C4-2B (cell line): ENCODE measurements around the gene CDK14.

Source experiments
- H3K27ac ChIP-seq: fragments of 450-650 bp; 2 replicates; pipeline ENCODE4 v1.5.1; 2017
- ZFX ChIP-seq: fragments of 450-650 bp; IDR thresholded peaks from 2 replicates; pipeline ENCODE4 v1.6.1; 2017
- TF ChIP-seq, protein P1 (sequence below): fragments of 450-650 bp; conservative IDR thresholded peaks from 2 replicates; pipeline ENCODE4 v1.5.1; 2017; ENCODE audit warnings: mild to moderate bottlenecking

The CDK14 gene

DNA sequence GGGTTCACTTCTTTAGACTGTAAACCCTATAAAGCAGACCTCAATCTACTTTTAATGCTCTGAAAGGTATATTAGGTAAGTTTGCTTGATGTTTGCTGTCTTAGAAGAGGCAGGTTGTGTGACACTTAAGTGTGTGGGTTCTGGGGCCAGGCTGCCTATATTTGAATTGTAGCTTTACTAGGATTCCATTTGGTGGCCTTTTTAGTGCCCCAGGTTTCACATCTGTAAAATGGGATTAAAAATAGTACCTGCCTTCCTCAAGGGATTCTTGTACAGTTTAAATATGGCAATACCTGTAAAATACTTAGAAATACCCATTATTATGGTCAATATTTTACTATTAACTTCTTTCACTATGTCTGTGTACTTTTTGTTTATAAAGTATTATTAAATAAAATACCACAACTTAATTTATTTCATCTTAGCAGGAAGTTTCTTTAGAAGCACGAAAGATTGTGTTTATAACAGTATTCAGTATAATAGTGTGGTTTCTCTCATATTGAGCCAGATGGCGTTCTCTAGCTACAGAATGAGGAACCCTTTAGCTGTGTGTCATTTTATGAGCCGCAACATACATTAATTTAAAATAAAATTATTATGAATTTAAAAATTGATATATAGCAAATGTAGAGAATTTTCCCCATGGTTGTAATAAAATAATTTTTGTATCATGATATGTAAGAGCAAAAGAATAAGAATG is 94.2 kb downstream of the CDK14 start:
- H3K27ac ChIP-seq, result no peak overlapping the region
- no peak for TF ChIP-seq ZFX
- TF ChIP-seq, protein P1, sequence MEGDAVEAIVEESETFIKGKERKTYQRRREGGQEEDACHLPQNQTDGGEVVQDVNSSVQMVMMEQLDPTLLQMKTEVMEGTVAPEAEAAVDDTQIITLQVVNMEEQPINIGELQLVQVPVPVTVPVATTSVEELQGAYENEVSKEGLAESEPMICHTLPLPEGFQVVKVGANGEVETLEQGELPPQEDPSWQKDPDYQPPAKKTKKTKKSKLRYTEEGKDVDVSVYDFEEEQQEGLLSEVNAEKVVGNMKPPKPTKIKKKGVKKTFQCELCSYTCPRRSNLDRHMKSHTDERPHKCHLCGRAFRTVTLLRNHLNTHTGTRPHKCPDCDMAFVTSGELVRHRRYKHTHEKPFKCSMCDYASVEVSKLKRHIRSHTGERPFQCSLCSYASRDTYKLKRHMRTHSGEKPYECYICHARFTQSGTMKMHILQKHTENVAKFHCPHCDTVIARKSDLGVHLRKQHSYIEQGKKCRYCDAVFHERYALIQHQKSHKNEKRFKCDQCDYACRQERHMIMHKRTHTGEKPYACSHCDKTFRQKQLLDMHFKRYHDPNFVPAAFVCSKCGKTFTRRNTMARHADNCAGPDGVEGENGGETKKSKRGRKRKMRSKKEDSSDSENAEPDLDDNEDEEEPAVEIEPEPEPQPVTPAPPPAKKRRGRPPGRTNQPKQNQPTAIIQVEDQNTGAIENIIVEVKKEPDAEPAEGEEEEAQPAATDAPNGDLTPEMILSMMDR, result no peak

DNA sequence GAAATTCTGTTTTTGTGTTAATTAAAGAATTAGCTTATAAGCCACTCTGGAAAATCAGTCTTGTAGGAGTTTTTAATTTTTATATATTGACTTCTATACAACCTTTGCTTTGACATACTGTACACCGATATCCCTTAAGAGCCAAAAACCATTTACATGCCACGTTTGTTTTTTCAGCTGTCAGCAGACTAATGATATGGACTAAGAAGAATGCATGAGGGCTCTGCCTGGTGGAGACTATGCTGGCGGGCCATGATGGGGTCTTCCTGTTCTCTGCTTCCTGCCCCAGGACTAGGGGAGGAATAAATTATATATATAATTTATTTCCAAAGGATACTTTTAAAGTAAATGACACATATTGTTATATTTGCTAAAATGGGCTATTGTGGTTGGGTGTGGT is 96.3 kb downstream of the CDK14 start:
- no peak overlapping the region for H3K27ac ChIP-seq
- TF ChIP-seq, protein P1, result no peak
- TF ChIP-seq ZFX, result no peak

DNA sequence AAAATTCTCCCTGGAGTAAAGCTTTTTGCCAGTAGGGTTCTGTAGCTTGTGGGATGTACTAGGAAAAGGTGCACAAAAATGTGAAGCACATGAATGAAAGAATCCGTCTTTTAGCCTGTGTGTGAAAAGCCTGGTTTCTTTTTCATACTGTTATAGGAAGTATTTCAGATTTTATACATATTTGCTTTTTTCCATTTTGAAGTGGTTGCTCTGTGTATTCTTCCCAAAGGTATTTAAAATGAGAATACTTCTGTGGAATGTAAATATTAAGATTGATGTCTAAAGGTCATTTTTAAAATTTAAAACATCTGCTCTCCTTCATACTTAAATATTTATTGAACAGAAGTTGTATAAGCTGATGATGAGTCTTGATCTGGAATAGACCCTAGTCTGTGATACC is 96.8 kb downstream of the CDK14 start:
- no peak overlapping the region for H3K27ac ChIP-seq
- no peak for TF ChIP-seq ZFX
- TF ChIP-seq, protein P1, result no peak

DNA sequence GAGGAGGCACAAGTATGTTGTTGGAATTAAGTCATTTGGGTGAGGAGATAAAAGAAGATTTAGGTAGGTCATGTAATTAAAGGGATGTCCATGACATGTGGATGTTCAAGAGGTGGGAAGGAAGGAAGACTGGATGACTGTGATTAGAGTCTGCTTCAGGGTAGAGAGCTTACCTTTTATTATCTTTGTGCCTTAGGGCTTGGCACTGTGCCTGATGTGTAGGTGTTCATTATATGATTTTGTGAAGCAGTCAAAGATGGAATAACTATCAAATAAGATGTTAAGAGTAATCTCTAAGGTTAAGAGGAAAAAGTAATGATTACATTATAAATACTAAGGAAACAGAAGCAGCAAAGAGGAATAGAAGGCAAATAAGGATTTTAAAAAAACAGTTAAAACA is 97.8 kb downstream of the CDK14 start:
- no peak for TF ChIP-seq ZFX
- TF ChIP-seq, protein P1, result no peak
- no peak overlapping the region for H3K27ac ChIP-seq

DNA sequence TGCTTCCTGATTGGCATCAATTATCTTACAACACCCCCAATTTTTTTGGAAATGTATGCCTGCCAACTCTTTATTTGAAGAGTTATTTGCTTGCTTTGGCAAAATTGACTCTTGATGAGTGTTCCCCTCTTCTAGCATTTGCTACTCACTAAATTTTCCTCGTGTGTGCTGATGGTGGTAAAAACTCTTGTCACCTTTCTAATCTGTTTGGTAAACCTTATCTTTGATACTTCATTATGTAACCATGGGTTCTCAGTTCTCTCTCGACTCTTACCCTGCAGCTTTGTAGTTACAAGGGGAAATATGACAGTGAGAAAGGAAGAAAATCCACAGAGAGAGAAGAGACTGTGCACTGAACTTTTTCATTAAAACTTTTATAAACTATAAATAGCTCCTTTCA is 102.5 kb downstream of the CDK14 start:
- H3K27ac ChIP-seq, result no peak overlapping the region

DNA sequence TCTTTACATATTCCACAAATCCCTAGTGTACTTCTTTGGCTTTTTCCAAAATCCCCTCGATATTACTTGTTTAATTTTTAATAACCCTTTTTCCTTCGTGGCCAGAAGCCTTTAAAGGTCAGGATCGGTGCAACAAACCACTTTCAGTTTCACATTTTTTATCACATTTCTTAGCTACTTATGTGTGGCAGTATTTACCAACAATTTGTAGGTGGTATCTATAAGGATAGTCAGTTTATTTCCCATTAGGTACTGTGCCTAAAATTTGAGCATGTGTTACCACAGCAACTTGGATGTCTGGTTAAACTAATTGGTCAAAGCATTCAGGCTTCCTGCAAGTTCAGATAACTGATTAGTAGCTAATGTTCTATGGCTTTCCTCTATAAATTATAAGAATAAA is 104.9 kb downstream of the CDK14 start:
- no peak overlapping the region for H3K27ac ChIP-seq
- TF ChIP-seq, protein P1, result no peak
- TF ChIP-seq ZFX, result no peak

More for the DNA sequence above, 102.5 kb downstream of the CDK14 start:
- TF ChIP-seq ZFX, result no peak
- TF ChIP-seq, protein P1, result no peak

DNA sequence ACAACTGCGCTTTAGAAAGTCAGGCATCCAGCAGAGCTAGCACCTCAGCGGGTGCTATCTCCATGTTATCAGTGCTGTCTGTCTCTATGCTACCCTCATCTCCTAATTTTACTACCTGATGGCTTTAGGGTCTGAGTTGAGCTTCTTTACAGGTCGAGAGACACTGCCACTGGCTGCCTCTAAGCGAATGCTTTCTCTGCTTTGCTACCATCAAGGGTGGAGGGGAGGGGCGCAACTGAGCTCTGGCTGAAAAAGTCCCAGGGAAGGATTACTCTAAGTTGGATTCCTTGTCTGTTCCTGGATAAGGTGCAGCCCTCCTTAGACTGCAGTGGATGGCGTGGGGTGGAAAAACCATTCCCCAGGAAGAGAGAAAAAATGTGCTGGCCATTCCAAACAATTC is 105.7 kb downstream of the CDK14 start:
- no peak for TF ChIP-seq ZFX
- TF ChIP-seq, protein P1, result no peak
- no peak overlapping the region for H3K27ac ChIP-seq
